Fibroblast of skin of left biceps (primary cell): ENCODE data around the gene ATP1B1.

Experiments used
- DNase-seq, 2 experiments: peaks; one replicate each; pipeline ENCODE4 v3.0.0-alpha.2; 2013; ENCODE audit warnings: low read depth in 2 of 2

ATP1B1 gene

GRCh38 chr1:169106095-169106920 lies at the start of gene ATP1B1:
Gene ATP1B1, plus strand, starts transcription at chr1:169106690. Its CDS starts 140 bp downstream, at chr1:169106830.
- peak; percentile 38 to 43 for DNase-seq

DNA sequence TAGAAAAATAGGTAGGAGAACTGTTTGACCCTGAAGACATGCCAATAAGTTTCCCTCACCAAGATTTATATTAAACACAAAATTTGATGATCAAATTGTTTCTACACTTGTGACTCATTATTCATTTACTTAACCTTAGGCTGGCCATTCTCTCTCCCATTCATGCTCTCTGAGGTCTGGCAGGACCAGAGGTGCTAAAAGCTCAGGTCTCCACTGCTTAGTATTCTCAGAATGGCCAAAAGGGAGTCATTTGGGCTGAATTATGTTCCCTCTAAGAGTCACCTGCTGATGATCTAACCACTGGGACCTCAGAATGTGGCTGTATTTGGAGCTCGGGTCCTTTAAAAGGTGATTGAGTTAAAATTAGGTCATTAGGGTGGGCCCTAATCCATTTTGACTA lies 47.1 kb upstream of the ATP1B1 start:
- DNase-seq = no peak

DNA sequence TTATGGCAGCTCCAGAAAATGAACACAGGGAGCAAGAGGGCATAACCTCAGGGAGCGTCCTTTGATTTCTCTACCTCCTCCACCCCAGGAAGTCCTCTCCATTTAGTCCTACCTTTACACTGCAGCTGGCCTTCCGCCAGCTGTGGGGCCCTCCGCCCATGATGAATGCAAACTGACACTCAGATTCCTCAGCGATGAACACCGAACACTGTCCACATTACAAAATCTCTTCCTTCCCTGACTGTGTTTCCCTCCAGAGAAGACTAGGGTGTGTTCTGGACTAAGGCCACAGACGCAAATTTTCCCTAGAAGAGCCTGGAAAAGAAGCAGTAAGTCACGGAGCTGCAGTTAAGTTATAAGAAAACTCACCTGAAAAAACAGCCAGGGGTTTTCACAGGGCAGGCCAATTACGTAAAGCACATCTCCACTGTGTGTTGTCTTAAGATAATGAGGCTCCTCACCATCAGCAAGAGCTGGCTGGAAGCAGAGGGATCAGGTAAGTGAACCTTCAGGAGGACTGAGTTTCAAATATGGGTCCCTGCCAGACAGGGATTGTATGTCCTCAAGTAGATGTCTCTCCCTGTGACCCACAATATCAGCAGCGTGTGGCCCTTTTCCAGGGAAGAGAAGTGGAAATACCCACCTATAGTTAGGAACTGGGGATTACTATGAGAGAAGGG lies 46.3 kb upstream of the ATP1B1 start:
- peak in 1 of 2 experiments; percentile 2 for DNase-seq

DNA sequence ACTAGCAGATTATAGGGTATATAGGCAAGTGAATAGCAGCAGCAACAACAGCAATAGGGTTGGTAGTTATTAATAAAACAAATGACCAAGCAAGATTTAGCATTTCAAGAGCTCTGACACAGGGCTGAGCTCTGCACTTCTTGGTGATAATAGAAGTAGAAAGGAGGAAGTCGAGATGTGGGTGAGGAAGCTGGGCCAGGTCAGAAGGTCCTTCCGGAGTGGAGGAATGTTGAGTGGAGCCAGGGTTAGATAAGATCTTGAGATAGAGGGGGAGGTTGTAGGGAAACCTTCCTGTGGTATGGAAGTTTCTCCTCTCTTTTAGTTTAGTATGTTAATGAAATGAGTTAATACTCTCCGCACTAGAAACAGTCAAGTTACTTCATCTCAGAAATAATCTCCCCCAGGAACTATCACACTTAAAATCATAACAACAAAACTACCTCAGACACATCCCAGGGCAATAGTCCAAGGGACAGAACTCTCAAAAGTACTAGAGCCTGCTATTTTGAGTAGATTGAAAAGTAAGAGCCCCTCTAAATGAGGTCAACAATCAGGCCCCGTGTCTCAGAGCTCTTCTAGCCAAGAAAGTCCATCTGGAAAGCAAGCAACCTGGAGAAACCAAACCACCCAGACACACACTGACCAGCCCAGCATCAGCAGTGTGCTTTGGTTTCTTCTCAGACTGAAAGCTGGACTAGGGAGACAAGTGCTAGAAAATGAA lies 45.4 kb upstream of the ATP1B1 start:
- no peak for DNase-seq

GRCh38 chr1:169062152-169062551 lies 44.3 kb upstream of the ATP1B1 start:
- DNase-seq = no peak

DNA sequence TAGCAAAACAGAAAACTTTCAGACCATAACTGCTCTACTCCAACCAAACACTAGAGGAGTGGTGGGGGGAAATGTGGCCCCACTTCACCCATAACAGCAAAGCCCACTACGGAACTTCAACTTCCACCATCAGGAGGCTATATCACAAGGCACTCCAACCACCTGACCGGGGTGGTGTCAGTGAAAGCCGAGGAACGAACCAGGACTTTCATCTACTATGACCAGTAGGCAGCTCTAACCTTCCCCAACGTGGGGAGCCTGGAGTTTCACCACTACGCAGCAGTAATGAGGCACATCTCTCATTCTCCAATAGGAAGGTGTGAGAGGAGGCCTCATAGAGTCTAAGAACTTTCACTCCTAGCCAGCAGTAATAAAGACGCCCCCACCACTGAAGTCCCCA lies 42.4 kb upstream of the ATP1B1 start:
- DNase-seq = no peak

- no peak for DNase-seq
Measured at GRCh38 chr1:169070547-169070946, 35.9 kb upstream of the ATP1B1 start.

DNA sequence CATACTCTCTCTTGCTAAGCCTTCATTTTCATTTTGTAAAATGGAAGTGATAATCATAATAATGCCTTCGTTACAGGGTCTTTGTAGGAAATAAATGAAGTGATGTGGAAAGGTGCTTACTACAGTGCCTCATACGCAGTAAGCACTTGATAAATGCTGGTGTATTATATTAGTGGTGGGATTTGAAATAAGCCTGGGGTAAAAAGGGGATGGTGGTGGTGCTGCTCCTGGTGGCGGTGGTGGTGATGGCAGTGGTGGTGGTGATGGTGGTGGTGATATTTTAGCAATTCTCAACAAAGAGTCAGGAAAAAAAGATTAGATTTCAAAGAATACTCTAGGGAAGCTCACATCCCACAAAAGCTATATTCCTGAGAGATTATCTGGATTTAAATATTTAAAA lies 35.5 kb upstream of the ATP1B1 start:
- no peak for DNase-seq

DNA sequence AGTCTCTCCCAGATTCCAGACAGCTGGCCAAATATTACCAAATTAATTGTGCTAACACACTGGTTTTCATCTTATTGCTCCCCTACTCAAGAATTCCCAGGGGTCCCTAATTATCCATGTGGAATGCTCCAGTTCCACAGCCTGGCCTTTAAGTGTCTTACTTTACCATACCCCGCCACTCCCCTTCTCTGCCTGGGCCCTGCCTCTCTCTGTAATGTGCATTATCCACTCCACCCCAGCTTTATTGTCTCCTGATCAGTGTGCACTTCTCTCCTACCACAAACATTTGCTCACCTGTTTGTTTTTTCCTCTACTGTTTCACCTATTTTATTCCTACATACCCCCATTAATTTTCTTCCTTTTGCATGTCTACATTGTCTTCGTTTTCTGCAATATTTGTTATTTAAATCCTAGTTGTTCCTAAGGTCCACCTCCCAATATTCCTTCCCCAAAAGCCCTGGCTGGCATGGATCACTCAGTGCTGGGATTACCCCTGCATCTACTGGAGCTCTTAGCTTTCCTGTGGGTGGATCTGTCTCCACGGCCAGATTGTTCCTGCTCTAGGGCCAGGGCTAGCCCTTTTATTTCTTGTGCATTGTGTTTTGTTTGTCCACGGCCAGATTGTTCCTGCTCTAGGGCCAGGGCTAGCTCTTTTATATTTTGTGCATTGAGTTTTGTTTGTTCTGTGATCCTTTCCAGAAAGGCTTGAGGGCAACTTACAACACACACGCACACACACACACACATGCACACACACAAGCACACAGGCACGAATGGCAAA lies 33.4 kb upstream of the ATP1B1 start:
- no peak for DNase-seq

GRCh38 chr1:169078163-169078883 lies 28.2 kb upstream of the ATP1B1 start:
- DNase-seq = no peak

DNA sequence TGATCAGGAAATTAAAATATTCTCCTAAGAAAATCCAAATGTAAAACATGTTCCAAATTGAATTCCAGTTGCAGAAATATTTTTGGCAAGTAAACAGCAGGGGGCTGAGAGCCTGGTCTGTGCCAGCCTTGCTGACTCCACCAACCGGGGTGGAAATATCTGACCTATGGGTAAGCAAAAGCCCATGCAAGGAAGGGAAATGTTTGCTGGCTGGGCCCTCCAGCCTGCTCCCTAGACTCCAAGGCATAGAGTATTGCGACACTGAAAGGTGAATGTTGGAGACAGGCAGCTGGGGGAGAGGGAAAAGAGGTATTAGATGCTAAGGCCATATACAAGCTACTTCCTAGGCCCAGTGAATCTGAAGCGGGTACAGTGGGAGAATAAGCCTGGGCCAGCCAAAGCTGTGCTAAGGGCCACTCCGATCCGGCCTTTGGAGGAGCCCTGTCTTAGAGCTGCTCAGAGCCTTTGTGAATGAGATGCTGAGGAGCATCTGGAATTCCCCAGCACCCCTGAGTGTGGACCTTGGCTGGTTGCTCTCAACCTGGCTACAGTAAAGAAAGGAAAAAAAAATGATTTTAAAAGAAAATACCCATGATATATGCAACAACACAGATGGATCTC lies 24.9 kb upstream of the ATP1B1 start:
- DNase-seq = no peak

DNA sequence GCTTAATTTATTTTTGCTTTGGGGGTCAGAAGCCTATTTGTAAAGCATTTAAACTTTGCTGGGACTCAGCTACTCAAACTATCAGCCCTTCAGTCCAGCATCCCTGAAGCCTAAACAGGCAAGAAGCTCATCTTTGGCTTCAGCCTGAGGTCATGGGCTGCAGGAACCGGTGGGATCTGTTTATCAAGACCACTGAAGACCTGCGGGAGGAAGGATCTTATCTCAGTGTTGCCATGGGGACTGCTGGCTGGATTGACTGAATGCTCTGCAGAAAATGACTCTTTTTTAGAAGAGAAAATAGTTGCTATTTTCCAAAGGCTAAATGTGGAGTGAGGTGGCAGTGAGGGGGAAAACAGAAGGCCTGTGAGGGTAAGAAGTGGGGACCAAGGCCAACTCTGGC lies 20.6 kb upstream of the ATP1B1 start:
- no peak for DNase-seq

DNA sequence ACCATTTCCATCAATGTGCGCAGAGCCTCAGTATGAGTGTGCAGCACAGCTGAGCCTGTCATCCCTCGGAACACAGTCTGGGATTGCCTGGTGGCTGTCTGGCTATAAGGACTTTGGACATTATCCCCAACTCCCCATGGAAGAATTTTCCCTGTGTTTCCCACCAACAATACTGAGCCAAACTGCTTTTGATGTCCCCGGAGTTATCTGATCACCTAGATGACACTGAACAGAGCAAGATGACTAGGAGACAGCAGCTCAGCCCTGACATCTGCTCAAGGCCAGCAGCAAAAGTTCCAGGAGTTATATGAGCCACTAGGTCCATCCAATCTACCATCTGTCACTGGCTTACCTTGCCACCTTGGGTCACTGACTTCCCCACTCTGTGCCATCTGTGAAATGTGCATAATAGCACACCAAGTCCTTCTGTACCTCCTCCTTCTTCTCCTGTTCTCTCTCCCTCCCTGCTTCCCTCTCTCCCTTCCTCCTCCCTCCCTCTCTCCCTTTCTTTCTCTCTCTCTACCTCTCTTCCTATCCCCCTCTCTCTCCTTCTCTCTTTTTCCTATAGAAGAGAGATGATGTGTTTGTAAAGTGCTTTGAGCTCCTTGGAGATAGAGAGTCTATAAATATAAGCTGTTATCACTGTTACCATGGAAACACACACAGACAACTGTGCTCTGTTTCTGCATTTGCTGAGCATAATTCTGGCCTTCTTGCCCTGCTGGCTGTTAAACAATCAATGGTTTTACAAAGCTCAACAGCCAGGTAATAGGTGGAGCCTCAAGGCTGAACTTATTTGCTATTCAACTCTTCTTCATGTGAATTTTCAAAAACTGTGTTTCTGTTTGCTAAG lies 19.7 kb upstream of the ATP1B1 start:
- no peak for DNase-seq

- no peak for DNase-seq
Measured at GRCh38 chr1:169087876-169088275, 18.6 kb upstream of the ATP1B1 start.

- no peak for DNase-seq
Measured at GRCh38 chr1:169089776-169090175, 16.7 kb upstream of the ATP1B1 start.

DNA sequence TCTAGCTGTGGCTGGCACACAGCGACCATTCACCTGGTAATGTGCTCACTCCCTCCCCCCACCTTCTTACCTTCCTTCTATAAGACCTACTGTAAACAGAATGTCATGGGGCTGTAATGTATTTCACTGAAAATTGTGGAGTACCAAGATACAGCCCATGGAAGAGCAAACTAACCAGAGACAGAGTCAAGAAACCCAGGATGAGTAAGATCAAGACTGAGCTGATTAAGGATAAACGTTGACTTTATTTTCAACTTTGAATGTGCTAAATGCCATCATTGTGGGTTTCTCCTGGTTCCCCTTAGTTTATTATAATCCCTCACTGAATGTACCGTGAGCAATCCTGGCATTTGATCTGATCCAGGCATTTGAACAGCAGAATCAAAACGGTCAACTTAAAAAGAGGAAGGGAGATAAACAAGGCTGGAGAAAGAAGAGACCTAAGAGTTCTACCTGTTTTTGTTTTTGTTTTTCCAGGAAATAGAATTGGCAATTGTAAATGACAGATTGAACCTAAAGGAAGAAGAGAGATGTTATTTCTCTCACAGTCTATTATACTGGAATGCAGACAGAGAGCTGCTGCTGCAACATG lies 16.1 kb upstream of the ATP1B1 start:
- DNase-seq = no peak

DNA sequence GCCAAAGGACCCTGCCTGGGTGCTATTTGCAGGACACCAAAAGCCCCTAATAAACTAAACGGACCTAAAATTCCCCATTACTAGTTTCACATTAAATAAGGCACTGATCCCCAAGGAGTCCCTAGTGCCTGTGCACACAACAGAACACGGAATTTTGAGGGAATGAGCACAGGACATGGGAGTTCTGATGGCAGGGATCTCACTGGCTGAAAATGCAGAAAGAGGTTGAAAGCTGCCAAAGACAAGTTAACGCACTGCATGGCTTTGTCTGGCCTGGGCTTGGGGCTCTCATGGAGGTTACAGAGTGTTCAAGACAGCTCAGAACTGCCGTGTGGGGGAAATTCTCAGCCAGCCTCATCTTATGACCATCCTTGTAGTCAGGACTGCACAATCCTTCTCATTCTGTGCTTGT lies 15.6 kb upstream of the ATP1B1 start:
- DNase-seq = no peak

GRCh38 chr1:169091480-169091941 lies 15.0 kb upstream of the ATP1B1 start:
- DNase-seq = no peak

GRCh38 chr1:169092399-169092798 lies 14.1 kb upstream of the ATP1B1 start:
- DNase-seq = no peak
